Naive thymus-derived CD8-positive, alpha-beta T cell (primary cell): Measurements from ENCODE around the gene TXNL4A. TPM values are rescaled to one million over a fixed set of nuclear protein-coding genes. Genes with fewer than 3 reads are reported as not detected.

ENCODE experiments used
- ATAC-seq, 2 donors: fragments of 150-1000 bp; cut with Tn5 transposase in 1 of 2; sonication (Bioruptor Pico), chemical (Tn5 transposase) in 1 of 2; 1 replicate in 1 of 2; 2 replicates in 1 of 2; pipeline ENCODE4 v1.10.0; 2021; ENCODE audit warnings: mild to moderate bottlenecking in 2 of 2, moderate library complexity in 2 of 2
- POLR2A ChIA-PET: fragments of 350-600 bp; sonication (Branson Sonifier 250); formaldehyde crosslinking; loops from one replicate; lab custom pipeline; 2021; ENCODE audit warnings: antibody characterized with exemption; lab: Charles Lee
- DNase-seq, 10 donors: peaks; one replicate each; pipeline versions ENCODE4 v3.0.0 to v3.0.0-alpha.2; 2020 to 2022
- H3K27ac Mint-ChIP-seq, 10 donors: one replicate each; pipeline ENCODE4 v1.8.0; 2020 to 2022; ENCODE audit warnings: mild to moderate bottlenecking in 10 of 10, mixed read lengths in 10 of 10, moderate library complexity in 4 of 10, inconsistent platforms in 1 of 10
- H3K27me3 Mint-ChIP-seq, 5 donors: one replicate each; pipeline ENCODE4 v1.8.0; 2021 to 2022; ENCODE audit warnings: mixed read lengths in 5 of 5
- H3K36me3 Mint-ChIP-seq, 3 donors: one replicate each; pipeline ENCODE4 v1.8.0; 2020 to 2022; ENCODE audit warnings: mixed read lengths in 3 of 3, mild to moderate bottlenecking in 2 of 3, inconsistent platforms in 1 of 3
- H3K4me1 Mint-ChIP-seq, 4 donors: one replicate each; pipeline ENCODE4 v1.8.0; 2021 to 2022; ENCODE audit warnings: mixed read lengths in 4 of 4
- H3K4me3 Mint-ChIP-seq, 10 donors: one replicate each; pipeline ENCODE4 v1.8.0; 2020 to 2022; ENCODE audit warnings: mild to moderate bottlenecking in 10 of 10, mixed read lengths in 10 of 10, moderate library complexity in 6 of 10, inconsistent platforms in 1 of 10
- H3K9me3 Mint-ChIP-seq, 9 donors: one replicate each; pipeline ENCODE4 v1.8.0; 2020 to 2022; ENCODE audit warnings: mixed read lengths in 9 of 9, mild to moderate bottlenecking in 3 of 9, inconsistent platforms in 1 of 9, moderate library complexity in 1 of 9
- polyA plus RNA-seq, 3 donors: library from polyadenylated mRNA; unstranded; fragments of 300-500 nt; fragmentation: Illumina TruSeq; gene quantifications; one replicate each; pipeline ENCODE4 v1.2.3, GENCODE V29; 2021
- total RNA-seq, 8 experiments: library from RNA in 2 of 8; stranded (reverse) in 2 of 8; gene quantifications; one replicate each; pipeline ENCODE4 v1.2.3 and lab custom pipeline; 2021 to 2026

Gene TXNL4A
- total and polyA plus RNA-seq, 5 experiments from 2014 or later: 71.9 to 225 (median 213) TPM

GRCh38 chr18:79927607-79928562 is 60.5 kb downstream of the TXNL4A start:
- Mint-ChIP-seq H3K27ac (peak overlapping the region in 1 of 10 donors; percentile 12), H3K36me3 (peaks cover 37 to 60% (median 59%) of the 10 kb centered on the region in 3 donors), H3K4me3 (no peak overlapping the region), H3K9me3 (peaks cover 12 to 43% (median 35%) of the 10 kb centered on the region in 9 donors), H3K4me1 (peaks cover 0 to 13% (median 5%) of the 10 kb centered on the region in 4 donors), H3K27me3 (no peaks in the 10 kb centered on the region)
- ATAC-seq (no peak), DNase-seq (peak in 1 of 10 donors; percentile 58)
- POLR2A ChIA-PET: interaction anchor here (0.6 kb wide), 1 partner anchor 1510 kb away, joined by 5 read pairs; no protein-coding TSS in a partner anchor

GRCh38 chr18:79926715-79927606 is 61.4 kb downstream of the TXNL4A start:
- H3K36me3 Mint-ChIP-seq: peaks cover 28 to 53% (median 52%) of the 10 kb centered on the region in 3 donors

GRCh38 chr18:79926306-79926705 is 62.1 kb downstream of the TXNL4A start:
- POLR2A ChIA-PET: no interaction called here
- Mint-ChIP-seq H3K27ac (peak overlapping the region in 1 of 10 donors; percentile 9), H3K4me3 (no peak overlapping the region), H3K9me3 (peaks cover 4 to 27% (median 23%) of the 10 kb centered on the region in 9 donors), H3K36me3 (peaks cover 24 to 50% (median 49%) of the 10 kb centered on the region in 3 donors), H3K4me1 (peaks cover 0 to 17% (median 7%) of the 10 kb centered on the region in 4 donors), H3K27me3 (no peaks in the 10 kb centered on the region)
- ATAC-seq (no peak), DNase-seq (no peak)

More at GRCh38 chr18:79926715-79927606, 61.4 kb downstream of the TXNL4A start:
- Mint-ChIP-seq H3K9me3 (peaks cover 7 to 34% (median 25%) of the 10 kb centered on the region in 9 donors), H3K27me3 (no peaks in the 10 kb centered on the region), H3K4me3 (no peak overlapping the region), H3K4me1 (peaks cover 0 to 16% (median 5%) of the 10 kb centered on the region in 4 donors), H3K27ac (peak overlapping the region in 2 of 10 donors; percentile 61 to 69)
- POLR2A ChIA-PET: interaction anchor here (0.6 kb wide), 1 partner anchor 1509 kb away, joined by 5 read pairs; no protein-coding TSS in a partner anchor
- DNase-seq: peak in 1 of 10 donors; percentile 43
- no peak for ATAC-seq

- Mint-ChIP-seq H3K27me3 (no peaks in the 10 kb centered on the region), H3K4me3 (no peak overlapping the region), H3K4me1 (peaks cover 0 to 17% (median 7%) of the 10 kb centered on the region in 4 donors), H3K9me3 (peaks cover 1 to 20% (median 15%) of the 10 kb centered on the region in 9 donors), H3K36me3 (peaks cover 14 to 44% (median 39%) of the 10 kb centered on the region in 3 donors), H3K27ac (peak overlapping the region in 4 of 10 donors; percentile 71 to 76 (median 74))
- DNase-seq (no peak), ATAC-seq (no peak)
- POLR2A ChIA-PET: no interaction called here
Measured at GRCh38 chr18:79924814-79925731, 63.3 kb downstream of the TXNL4A start.

GRCh38 chr18:79923896-79924585 is 64.3 kb downstream of the TXNL4A start:
- H3K4me1 Mint-ChIP-seq: peaks cover 0 to 19% (median 7%) of the 10 kb centered on the region in 4 donors
- no peaks in the 10 kb centered on the region for H3K27me3 Mint-ChIP-seq
- H3K36me3 Mint-ChIP-seq: peaks cover 4 to 37% (median 30%) of the 10 kb centered on the region in 3 donors
- no peak for ATAC-seq
- H3K27ac Mint-ChIP-seq: peak overlapping the region in 4 of 10 donors; percentile 14 to 81 (median 46)
- no peak for DNase-seq
- H3K9me3 Mint-ChIP-seq: peaks cover 0 to 10% (median 5%) of the 10 kb centered on the region in 9 donors
- POLR2A ChIA-PET: no interaction called here
- H3K4me3 Mint-ChIP-seq: no peak overlapping the region

- Mint-ChIP-seq H3K4me3 (no peak overlapping the region), H3K27me3 (no peaks in the 10 kb centered on the region), H3K27ac (peak overlapping the region in 1 of 10 donors; percentile 81), H3K36me3 (peaks cover 0 to 28% (median 23%) of the 10 kb centered on the region in 3 donors), H3K4me1 (peaks cover 0 to 14% (median 3%) of the 10 kb centered on the region in 4 donors), H3K9me3 (peaks cover 0 to 2% (median 0%) of the 10 kb centered on the region in 9 donors)
- POLR2A ChIA-PET: no interaction called here
- no peak for DNase-seq
- no peak for ATAC-seq
Measured at GRCh38 chr18:79922971-79923411, 65.4 kb downstream of the TXNL4A start.

GRCh38 chr18:79921984-79922965 is 66.1 kb downstream of the TXNL4A start:
- peaks cover 0 to 14% (median 2%) of the 10 kb centered on the region in 4 donors for H3K4me1 Mint-ChIP-seq
- DNase-seq (peak in 1 of 10 donors; percentile 63), ATAC-seq (peak in 1 of 2 donors; percentile 58)
- no peak overlapping the region for H3K4me3 Mint-ChIP-seq
- no peaks in the 10 kb centered on the region for H3K27me3 Mint-ChIP-seq
- peaks cover 0 to under 1% (median 0%) of the 10 kb centered on the region in 9 donors for H3K9me3 Mint-ChIP-seq
- POLR2A ChIA-PET: no interaction called here
- peaks cover 0 to 26% (median 21%) of the 10 kb centered on the region in 3 donors for H3K36me3 Mint-ChIP-seq
- peak overlapping the region in 2 of 10 donors; percentile 58 to 59 for H3K27ac Mint-ChIP-seq
